DOHH2 (cell line): ENCODE data around the gene NAA10.

Experiments
- H3F3A ChIP-seq: fragments of 200-600 bp; sonication (generic), shearing (Covaris generic); 2 replicates; pipeline ENCODE4 v1.6.0; 2016; ENCODE audit warnings: antibody characterized with exemption, mild to moderate bottlenecking; ENCODE audit not compliant: control insufficient read depth, insufficient read depth
- H3K27ac ChIP-seq: fragments of 200-600 bp; sonication (generic); 2 replicates; pipeline ENCODE4 v1.5.1; 2014; ENCODE audit warnings: low read depth, mild to moderate bottlenecking, low read length, moderate library complexity
- H3K27me3 ChIP-seq: fragments of 200-600 bp; sonication (generic); 2 replicates; pipeline ENCODE4 v1.6.1; 2014; ENCODE audit warnings: mild to moderate bottlenecking, low read length, mixed read lengths; ENCODE audit not compliant: control insufficient read depth
- H3K36me3 ChIP-seq: fragments of 200-600 bp; sonication (generic); 2 replicates; pipeline ENCODE4 v1.6.1; 2014; ENCODE audit warnings: mild to moderate bottlenecking, low read length, moderate library complexity, mixed read lengths; ENCODE audit not compliant: control insufficient read depth
- H3K4me1 ChIP-seq: fragments of 200-600 bp; sonication (generic); 2 replicates; pipeline ENCODE4 v1.6.1; 2014; ENCODE audit warnings: mild to moderate bottlenecking, low read length, mixed read lengths; ENCODE audit not compliant: control insufficient read depth
- H3K4me2 ChIP-seq: fragments of 200-600 bp; sonication (generic); 2 replicates; pipeline ENCODE4 v1.6.0; 2014; ENCODE audit warnings: mild to moderate bottlenecking, low read length, moderate library complexity
- H3K4me3 ChIP-seq: fragments of 200-600 bp; sonication (generic); 2 replicates; pipeline ENCODE4 v1.5.1; 2014; ENCODE audit warnings: mild to moderate bottlenecking, low read length, mixed read lengths
- H3K79me2 ChIP-seq: fragments of 200-600 bp; sonication (generic); 2 replicates; pipeline ENCODE4 v1.6.1; 2014; ENCODE audit warnings: mild to moderate bottlenecking, low read length, mixed read lengths; ENCODE audit not compliant: control insufficient read depth
- H3K9me2 ChIP-seq: fragments of 200-600 bp; sonication (generic); replicated peaks from 2 replicates; pipeline ENCODE4 v1.6.1; 2014; ENCODE audit warnings: mild to moderate bottlenecking, low read length, mixed read lengths; ENCODE audit not compliant: control insufficient read depth
- H3K9me3 ChIP-seq: fragments of 200-600 bp; sonication (generic); 2 replicates; pipeline ENCODE4 v1.6.1; 2014; ENCODE audit warnings: antibody characterized with exemption, low read length, mixed read lengths; ENCODE audit not compliant: control insufficient read depth, insufficient read depth
- H4K20me1 ChIP-seq: fragments of 200-600 bp; sonication (generic); 2 replicates; pipeline ENCODE4 v1.6.0; 2014; ENCODE audit warnings: low read depth, mild to moderate bottlenecking, antibody characterized with exemption, low read length, moderate library complexity; ENCODE audit not compliant: control insufficient read depth, insufficient read depth
- EZH2phosphoT487 ChIP-seq: fragments of 200-600 bp; sonication (generic); IDR thresholded peaks from 2 replicates; pipeline ENCODE4 v1.6.1; 2017; ENCODE audit warnings: borderline replicate concordance, mild to moderate bottlenecking, antibody characterized with exemption, low read length, moderate library complexity, mixed read lengths
- TF ChIP-seq, protein P1 (sequence below): fragments of 200-600 bp; sonication (generic); IDR thresholded peaks from one replicate; pipeline ENCODE4 v1.5.1; 2014; ENCODE audit warnings: antibody characterized with exemption, mild to moderate bottlenecking, low read depth, low read length; ENCODE audit not compliant: poor library complexity, severe bottlenecking

NAA10 gene

DNA sequence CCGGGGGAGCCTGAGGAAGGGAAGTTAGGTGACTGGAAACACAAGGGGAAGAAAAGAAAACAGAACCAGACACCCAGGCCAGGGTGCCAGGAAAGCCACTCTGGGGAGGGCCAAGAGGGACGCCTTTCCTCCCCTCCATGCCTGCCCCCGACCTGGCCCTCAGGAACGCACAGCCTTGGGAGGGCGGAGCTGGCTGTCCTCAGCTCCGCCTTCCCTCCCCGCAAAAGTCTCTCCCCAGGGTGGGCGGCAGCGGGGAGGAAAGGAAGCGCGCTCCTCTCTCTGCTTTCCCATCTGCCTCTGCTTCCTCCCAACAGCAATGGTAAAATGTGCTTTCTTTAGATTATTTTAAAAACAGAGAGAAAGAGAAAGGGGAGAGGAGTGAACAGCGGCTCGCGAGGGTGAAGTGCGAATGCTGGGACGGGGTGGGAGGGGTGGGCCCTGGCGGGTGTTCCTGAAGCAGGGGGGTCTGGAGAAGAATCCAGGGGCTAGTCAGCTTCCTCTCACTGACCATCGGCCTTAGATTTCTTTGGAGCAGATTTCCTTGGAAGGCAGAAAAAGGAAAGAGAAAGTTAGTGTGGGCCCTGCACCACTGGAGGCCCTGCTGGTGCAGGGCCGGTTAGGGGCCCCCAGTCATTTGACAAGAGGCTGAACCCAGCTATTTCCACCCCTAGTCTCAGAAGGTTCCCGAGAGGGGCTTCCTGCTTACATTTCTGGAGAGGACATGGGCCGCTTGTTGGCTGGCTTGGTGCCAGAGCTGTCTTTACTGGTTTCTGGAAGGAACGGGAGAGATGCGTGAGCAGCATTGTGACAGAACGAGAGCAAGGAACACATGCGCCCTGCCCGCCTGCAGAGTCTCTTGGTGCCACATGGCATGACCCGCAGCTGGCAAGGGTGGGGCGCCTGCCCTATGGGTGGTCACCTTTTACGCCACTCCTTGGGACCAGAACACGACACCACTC lies 14.3 kb upstream of the NAA10 start:
- Histone ChIP-seq H3K4me2 (no peak overlapping the region), H3K9me3 (no peaks in the 10 kb centered on the region), H3K79me2 (no peaks in the 10 kb centered on the region), H3K4me3 (no peak overlapping the region), H3K4me1 (peaks cover 10% of the 10 kb centered on the region), H3K36me3 (peaks cover 62% of the 10 kb centered on the region), H3K27ac (no peak overlapping the region), H4K20me1 (no peaks in the 10 kb centered on the region; the same call in 1 of the 2 replicates), H3F3A (peaks cover 5% of the 10 kb centered on the region; the same call in 1 of the 2 replicates), H3K27me3 (no peaks in the 10 kb centered on the region), H3K9me2 (no peaks in the 10 kb centered on the region)
- TF ChIP-seq, protein P1, sequence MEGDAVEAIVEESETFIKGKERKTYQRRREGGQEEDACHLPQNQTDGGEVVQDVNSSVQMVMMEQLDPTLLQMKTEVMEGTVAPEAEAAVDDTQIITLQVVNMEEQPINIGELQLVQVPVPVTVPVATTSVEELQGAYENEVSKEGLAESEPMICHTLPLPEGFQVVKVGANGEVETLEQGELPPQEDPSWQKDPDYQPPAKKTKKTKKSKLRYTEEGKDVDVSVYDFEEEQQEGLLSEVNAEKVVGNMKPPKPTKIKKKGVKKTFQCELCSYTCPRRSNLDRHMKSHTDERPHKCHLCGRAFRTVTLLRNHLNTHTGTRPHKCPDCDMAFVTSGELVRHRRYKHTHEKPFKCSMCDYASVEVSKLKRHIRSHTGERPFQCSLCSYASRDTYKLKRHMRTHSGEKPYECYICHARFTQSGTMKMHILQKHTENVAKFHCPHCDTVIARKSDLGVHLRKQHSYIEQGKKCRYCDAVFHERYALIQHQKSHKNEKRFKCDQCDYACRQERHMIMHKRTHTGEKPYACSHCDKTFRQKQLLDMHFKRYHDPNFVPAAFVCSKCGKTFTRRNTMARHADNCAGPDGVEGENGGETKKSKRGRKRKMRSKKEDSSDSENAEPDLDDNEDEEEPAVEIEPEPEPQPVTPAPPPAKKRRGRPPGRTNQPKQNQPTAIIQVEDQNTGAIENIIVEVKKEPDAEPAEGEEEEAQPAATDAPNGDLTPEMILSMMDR: no peak
- TF ChIP-seq EZH2phosphoT487: no peak

DNA sequence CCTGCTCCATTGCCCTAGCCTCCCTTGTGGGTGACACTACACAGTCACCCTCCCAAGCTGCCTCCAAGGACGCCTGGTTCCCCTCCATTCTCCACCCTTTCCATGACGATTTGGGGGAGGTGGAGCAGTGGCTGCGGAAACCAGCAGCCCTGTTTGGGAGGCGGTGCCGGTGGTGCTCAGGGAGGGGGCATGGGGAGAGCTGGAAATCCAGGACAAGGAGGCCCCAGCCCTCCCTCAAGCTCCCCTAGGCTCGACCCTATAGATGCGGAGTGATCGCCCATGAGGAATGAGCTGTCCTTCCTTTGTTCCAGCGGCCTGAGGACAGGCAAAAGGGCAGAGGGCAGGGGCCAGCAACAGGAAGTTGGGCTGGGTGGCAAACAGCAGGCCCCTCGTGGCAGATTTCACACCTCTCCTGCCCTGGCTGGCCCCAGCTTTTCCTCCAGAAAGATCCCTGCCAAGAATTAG lies 13.2 kb upstream of the NAA10 start:
- Histone ChIP-seq H3K27ac (no peak overlapping the region), H3F3A (peaks cover 5% of the 10 kb centered on the region; the same call in 1 of the 2 replicates), H3K36me3 (peaks cover 51% of the 10 kb centered on the region), H4K20me1 (no peaks in the 10 kb centered on the region; the same call in 1 of the 2 replicates), H3K4me3 (no peak overlapping the region), H3K9me3 (no peaks in the 10 kb centered on the region), H3K4me1 (peaks cover 11% of the 10 kb centered on the region), H3K27me3 (no peaks in the 10 kb centered on the region), H3K4me2 (no peak overlapping the region), H3K9me2 (no peaks in the 10 kb centered on the region), H3K79me2 (no peaks in the 10 kb centered on the region)
- TF ChIP-seq EZH2phosphoT487: no peak
- TF ChIP-seq, protein P1: no peak

DNA sequence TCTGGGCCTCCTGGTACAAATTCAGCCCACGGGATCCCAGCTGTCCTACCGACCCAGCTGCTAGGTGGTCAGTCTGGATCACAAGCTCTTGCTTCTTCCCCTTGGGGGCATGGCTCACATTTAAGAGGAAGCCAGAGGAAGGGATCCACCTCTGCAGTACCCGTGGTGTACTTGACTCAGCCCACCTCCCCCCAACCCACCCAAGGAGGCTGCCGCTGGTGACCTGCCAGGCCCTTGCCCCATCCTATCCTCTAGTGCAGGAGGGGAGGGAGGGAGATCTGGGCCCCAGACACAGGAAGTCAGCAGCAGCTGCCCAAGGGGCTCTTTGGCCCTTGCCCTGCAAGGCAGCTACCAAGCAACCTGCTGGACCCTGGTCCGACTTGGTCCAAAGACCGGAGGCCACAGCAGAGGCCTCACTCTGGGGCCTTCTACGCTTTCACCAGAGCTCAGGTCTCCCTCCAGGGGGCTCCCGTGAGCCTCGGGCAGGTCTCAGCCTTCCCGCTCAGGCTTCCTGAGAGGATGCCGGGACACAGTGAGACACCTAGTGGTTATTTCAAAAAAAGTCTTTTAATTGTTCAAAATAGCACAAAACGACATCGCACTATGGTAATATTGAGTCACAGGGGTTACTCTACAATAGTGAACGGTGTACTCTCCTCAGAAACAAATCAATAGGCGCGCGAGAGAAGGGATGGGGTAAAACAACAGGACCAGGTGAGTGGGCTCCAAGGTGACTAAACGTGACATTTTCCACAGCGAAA lies 12.4 kb upstream of the NAA10 start:
- Histone ChIP-seq H3K27ac (no peak overlapping the region), H3K4me3 (no peak overlapping the region), H4K20me1 (no peaks in the 10 kb centered on the region; the same call in 1 of the 2 replicates), H3K79me2 (no peaks in the 10 kb centered on the region), H3K9me3 (no peaks in the 10 kb centered on the region), H3K9me2 (no peaks in the 10 kb centered on the region), H3F3A (peaks cover 5% of the 10 kb centered on the region; the same call in 1 of the 2 replicates), H3K4me1 (peaks cover 11% of the 10 kb centered on the region), H3K4me2 (no peak overlapping the region), H3K27me3 (no peaks in the 10 kb centered on the region), H3K36me3 (peaks cover 43% of the 10 kb centered on the region)
- TF ChIP-seq, protein P1: peak; percentile 80
- TF ChIP-seq EZH2phosphoT487: no peak
